Measurements from ENCODE around the gene KCNG4.

KCNG4 gene

GRCh38 chr16:84177741-84178073 lies 62.1 kb downstream of the KCNG4 start:
- no peak for DNase-seq
- in situ Hi-C loops (cut with MboI; ENCODE audit: low pct_unique_long_range_greater_than_20kb, low sequenced_read_pairs) = no loop called here

GRCh38 chr16:84176192-84177053 lies 63.4 kb downstream of the KCNG4 start:
- DNase-seq = no peak
- in situ Hi-C loops (cut with MboI; ENCODE audit: low pct_unique_long_range_greater_than_20kb, low sequenced_read_pairs) = no loop called here

DNA sequence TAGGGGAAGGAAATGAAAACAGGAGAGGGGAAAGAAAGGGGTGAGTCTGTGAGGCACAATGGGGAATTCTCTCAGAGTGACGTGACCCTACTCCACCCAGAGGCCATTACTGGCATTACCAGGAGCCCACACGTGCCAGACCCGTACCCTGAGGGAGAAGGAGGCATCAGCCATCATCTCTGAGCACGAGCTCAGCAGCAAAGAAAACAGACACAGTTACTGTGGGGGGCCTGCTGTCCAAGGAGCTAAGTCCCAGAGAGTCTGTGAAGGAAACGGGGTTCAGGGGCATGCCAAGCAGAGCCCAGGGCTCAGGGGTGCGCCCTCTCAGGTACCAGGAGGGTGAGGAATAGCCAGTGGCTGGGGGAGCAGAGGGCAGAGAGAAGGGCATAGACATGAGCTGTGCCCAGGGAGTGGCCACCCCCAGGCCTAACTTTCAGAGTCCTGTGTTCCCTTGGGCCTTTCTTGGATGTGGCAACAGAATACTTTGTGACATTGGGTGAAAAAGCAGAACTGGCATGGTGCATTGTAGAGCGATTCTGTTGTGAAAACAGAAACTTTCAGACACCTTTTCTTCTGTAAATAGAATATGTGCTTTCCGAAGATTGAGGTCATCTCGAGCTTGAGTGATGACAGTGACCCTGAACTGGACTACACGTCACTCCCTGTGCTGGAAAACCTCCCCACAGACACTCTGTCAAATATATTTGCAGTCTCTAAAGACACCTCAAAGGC lies 64.3 kb downstream of the KCNG4 start:
- in situ Hi-C loops (cut with MboI; ENCODE audit: low pct_unique_long_range_greater_than_20kb, low sequenced_read_pairs) = no loop called here
- no peak for DNase-seq

DNA sequence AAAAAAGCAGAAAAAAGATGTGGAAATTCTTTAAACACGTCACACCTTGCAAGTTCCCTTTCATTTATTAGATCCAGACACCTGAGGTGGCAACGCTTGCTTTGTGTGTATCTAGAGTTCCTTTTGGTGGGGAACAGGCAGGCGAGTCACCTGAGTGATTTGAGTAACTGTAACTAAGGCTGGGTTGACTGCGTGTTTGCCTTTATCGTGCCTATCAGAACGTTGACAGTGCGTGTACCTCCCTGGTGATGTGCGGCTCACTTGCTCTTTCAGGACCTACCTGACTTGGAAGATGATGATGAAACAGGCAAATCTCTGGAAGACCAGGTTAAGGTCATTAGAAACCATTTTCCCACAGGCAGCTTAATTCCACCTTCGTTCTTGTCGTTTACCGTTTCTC lies 65.4 kb downstream of the KCNG4 start:
- in situ Hi-C loops (cut with MboI; ENCODE audit: low pct_unique_long_range_greater_than_20kb, low sequenced_read_pairs) = no loop called here
- DNase-seq = no peak

DNA sequence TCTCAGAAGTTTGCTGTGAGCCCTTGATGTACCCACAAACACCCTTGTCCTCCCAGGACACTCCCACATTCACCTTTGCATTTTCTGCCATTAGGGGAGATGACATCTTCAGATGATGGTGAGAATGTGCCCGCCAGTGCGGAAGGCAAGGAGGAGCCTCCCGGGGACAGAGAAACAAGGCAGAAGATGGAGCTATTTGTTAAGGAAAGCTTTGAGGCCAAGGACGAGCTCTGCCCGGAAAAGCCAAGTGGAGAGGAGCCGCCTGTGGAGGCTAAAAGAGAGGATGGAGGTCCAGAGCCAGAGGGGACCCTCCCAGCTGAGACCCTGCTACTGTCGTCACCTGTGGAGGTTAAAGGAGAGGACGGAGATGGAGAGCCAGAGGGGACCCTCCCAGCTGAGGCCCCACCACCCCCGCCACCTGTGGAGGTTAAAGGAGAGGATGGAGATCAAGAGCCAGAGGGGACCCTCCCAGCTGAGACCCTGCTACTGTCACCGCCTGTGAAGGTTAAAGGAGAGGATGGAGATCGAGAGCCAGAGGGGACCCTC lies 70.0 kb downstream of the KCNG4 start:
- no peak for DNase-seq
- in situ Hi-C loops (cut with MboI; ENCODE audit: low pct_unique_long_range_greater_than_20kb, low sequenced_read_pairs) = no loop called here
